Kidney (tissue), 14 donors: ENCODE measurements around the gene FAM89B. TPM values are rescaled to one million over a fixed set of nuclear protein-coding genes. Genes with fewer than 3 reads are reported as not detected.
A peak's percentile ranks its signal among the peaks of the same experiment; 100 is the strongest.

ENCODE experiments used
- DNase-seq, 5 donors: peaks; one replicate each; pipeline ENCODE4 v3.0.0-alpha.2; 2013 to 2020
- FAIRE-seq: peaks from 2 replicates; lab custom pipeline; 2012; peaks lifted over from hg19 to GRCh38; lab: Jason Lieb, UNC
- H3K27ac ChIP-seq, 2 donors: one replicate each; pipeline ENCODE4 v1.7.0; 2013; ENCODE audit warnings: low read depth in 2 of 2, low read length in 2 of 2, inconsistent platforms in 1 of 2
- H3K27me3 ChIP-seq: one replicate; pipeline ENCODE4 v1.7.1; 2013; ENCODE audit warnings: low read length, inconsistent platforms; ENCODE audit not compliant: control insufficient read depth, insufficient read depth
- H3K36me3 ChIP-seq, 3 donors: one replicate each; pipeline versions ENCODE4 v1.7.0 to v1.7.1; 2013; ENCODE audit warnings: low read length in 3 of 3, control low read depth in 1 of 3, inconsistent platforms in 1 of 3; ENCODE audit not compliant: insufficient read depth in 3 of 3, control insufficient read depth in 2 of 3
- H3K4me1 ChIP-seq, 3 donors: one replicate each; pipeline versions ENCODE4 v1.7.0 to v1.7.1; 2013; ENCODE audit warnings: low read length in 3 of 3, inconsistent platforms in 1 of 3, low read depth in 1 of 3; ENCODE audit not compliant: control insufficient read depth in 2 of 3, insufficient read depth in 2 of 3
- H3K4me3 ChIP-seq, 3 donors: one replicate each; pipeline versions ENCODE4 v1.7.0 to v1.8.1; 2013; ENCODE audit warnings: low read length in 3 of 3, control low read depth in 1 of 3, inconsistent platforms in 1 of 3
- H3K9ac ChIP-seq, 3 donors: one replicate each; pipeline versions ENCODE4 v1.7.0 to v1.7.1; 2013; ENCODE audit warnings: low read length in 3 of 3, control low read depth in 1 of 3, inconsistent platforms in 1 of 3
- H3K9me3 ChIP-seq, 3 donors: one replicate each; pipeline versions ENCODE4 v1.7.0 to v1.7.1; 2013; ENCODE audit warnings: low read length in 3 of 3, control low read depth in 1 of 3, inconsistent platforms in 1 of 3; ENCODE audit not compliant: control insufficient read depth in 2 of 3, insufficient read depth in 1 of 3
- intact Hi-C: fragments of 100-400 bp; cut with DNase I; formaldehyde crosslinking; loops from one replicate; pipeline ENCODE4 v1.11.1; 2022
- polyA plus RNA-seq: library from polyadenylated mRNA; stranded (reverse); fragments of 350-450 nt; fragmentation: Illumina TruSeq; extraction: RNeasy Lipid Tissue Mini Kit (QIAGEN cat#74804); gene quantifications from one replicate; pipeline ENCODE4 v1.2.3, GENCODE V29; 2014; ENCODE audit warnings: low read depth, low replicate concordance; ENCODE audit not compliant: insufficient read depth
- total RNA-seq: library from RNA; stranded (reverse); fragmentation: NEBNext Ultra II Directional; extraction: Animal tissue kit (Norgen Biotek cat#: 25700); gene quantifications from one replicate; pipeline ENCODE4 v1.2.1, GENCODE V29; 2021
- TF ChIP-seq, protein P1 (sequence below): IDR thresholded peaks from 3 replicates; pipeline ENCODE4 v1.5.1; 2012; ENCODE audit warnings: mild to moderate bottlenecking, moderate library complexity, borderline replicate concordance; ENCODE audit not compliant: insufficient read depth; ENCODE audit errors: extremely low read depth
- donor health status: control.
- donor health status: control.
- donor health status: control.
- donor health status: control.
- donor health status: control.
- donor health status: DM: yes; HTN: yes; CAD: no.
- donor health status: Normal renal cell carcinoma (clear cell type).

Gene FAM89B
- total and polyA plus RNA-seq, 2 donors from 2014 or later, result 33.5 to 36.7 TPM

DNA sequence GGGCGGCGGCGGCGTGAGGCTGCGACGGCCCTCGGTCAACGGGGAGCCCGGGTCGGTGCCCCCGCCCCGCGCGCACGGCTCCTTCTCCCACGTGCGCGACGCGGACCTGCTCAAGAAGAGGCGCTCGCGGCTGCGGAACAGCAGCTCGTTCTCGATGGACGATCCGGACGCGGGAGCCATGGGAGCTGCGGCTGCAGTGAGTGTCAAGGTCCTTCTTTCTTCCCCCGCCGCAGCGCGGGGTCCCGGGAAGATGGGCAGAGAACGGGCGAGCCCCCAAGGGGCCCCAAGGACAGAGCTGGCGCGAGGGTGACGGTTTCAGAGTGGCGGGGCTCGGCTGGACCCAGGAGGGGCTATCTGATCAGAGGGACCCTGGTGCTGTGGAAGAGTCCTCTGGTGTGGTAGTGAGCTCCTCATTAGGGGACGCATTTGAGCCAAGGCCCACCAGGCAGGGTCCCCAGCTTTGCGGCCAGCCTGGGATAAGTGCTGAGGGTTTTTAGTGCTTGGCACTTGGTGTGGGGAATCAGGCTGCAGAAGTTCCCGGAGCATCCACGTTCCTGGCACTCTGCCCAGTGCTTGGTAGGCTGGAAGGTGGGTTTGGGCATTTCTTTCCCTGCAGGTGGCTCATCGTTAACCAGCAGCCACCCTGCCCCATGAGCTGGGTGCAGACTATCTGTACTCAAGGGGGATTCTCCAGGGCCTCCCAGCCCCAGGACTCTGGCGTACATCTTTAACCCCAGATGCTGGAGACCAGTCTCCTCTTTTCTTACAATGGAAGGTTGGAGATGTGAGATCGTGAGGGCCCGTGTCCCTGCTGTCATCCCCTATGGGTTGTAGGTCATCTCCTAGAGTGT lies 13.3 kb downstream of the FAM89B start:
- TF ChIP-seq, protein P1, sequence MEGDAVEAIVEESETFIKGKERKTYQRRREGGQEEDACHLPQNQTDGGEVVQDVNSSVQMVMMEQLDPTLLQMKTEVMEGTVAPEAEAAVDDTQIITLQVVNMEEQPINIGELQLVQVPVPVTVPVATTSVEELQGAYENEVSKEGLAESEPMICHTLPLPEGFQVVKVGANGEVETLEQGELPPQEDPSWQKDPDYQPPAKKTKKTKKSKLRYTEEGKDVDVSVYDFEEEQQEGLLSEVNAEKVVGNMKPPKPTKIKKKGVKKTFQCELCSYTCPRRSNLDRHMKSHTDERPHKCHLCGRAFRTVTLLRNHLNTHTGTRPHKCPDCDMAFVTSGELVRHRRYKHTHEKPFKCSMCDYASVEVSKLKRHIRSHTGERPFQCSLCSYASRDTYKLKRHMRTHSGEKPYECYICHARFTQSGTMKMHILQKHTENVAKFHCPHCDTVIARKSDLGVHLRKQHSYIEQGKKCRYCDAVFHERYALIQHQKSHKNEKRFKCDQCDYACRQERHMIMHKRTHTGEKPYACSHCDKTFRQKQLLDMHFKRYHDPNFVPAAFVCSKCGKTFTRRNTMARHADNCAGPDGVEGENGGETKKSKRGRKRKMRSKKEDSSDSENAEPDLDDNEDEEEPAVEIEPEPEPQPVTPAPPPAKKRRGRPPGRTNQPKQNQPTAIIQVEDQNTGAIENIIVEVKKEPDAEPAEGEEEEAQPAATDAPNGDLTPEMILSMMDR, result no peak
- intact Hi-C loops, result no loop called here
- no peak for FAIRE-seq
- H3K9ac ChIP-seq, result no peak overlapping the region
- no peaks in the 10 kb centered on the region for H3K27me3 ChIP-seq
- H3K9me3 ChIP-seq, result no peaks in the 10 kb centered on the region
- DNase-seq, result peak in 1 of 5 donors; percentile 35
- H3K36me3 ChIP-seq, result peaks cover 0 to under 1% (median 0%) of the 10 kb centered on the region in 3 donors
- no peak overlapping the region for H3K27ac ChIP-seq
- H3K4me1 ChIP-seq, result peaks cover 0 to 9% (median 0%) of the 10 kb centered on the region in 3 donors
- no peak overlapping the region for H3K4me3 ChIP-seq

DNA sequence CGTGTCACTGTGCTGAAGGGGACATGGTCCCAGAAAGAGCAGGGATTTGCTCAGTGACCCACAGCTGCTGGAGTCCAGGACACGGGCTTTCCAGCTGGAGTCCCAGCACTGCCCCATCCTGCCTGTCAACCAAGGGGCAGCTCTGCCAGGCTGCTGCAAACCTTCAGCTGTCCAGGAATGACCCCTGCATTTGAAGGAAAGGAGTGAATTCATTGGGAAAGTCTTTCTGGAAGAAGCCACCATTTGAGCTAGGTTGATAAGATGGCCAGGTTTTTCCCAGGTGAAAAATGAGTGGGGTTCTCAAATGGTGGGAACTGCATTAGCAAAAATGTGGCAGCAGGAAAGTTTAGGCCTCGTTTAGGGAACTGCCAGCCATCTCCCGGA lies 13.9 kb downstream of the FAM89B start:
- H3K27me3 ChIP-seq, result no peaks in the 10 kb centered on the region
- H3K9me3 ChIP-seq, result no peaks in the 10 kb centered on the region
- TF ChIP-seq, protein P1, result no peak
- H3K4me3 ChIP-seq, result no peak overlapping the region
- DNase-seq (no peak), FAIRE-seq (no peak)
- H3K4me1 ChIP-seq, result peaks cover 0 to 9% (median 0%) of the 10 kb centered on the region in 3 donors
- intact Hi-C loops, result no loop called here
- no peak overlapping the region for H3K27ac ChIP-seq
- H3K36me3 ChIP-seq, result no peaks in the 10 kb centered on the region
- H3K9ac ChIP-seq, result no peak overlapping the region

DNA sequence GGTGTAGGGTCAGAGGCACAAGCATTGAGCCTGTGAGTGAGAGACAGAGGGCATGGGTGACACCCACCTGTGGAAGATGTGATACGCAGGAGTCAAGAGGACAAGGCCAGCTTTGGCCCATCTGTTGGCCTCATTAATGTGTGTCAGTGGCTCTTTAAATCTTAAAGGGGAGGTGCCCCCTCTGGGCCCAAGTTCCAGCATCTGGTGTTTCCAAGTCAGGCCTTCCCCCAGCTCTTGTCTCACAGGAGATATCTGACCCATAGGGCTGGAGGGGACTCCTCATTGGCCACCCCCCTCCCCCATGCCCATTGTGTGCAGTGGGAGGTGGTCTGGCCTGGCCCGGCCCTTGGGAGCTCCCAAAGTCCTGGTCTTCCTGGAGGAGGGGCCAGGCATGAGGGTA lies 14.3 kb downstream of the FAM89B start:
- H3K9ac ChIP-seq, result no peak overlapping the region
- H3K36me3 ChIP-seq, result no peaks in the 10 kb centered on the region
- no peak overlapping the region for H3K4me3 ChIP-seq
- H3K27me3 ChIP-seq, result no peaks in the 10 kb centered on the region
- H3K27ac ChIP-seq, result no peak overlapping the region
- no peak for FAIRE-seq
- H3K4me1 ChIP-seq, result peaks cover 0 to 9% (median 0%) of the 10 kb centered on the region in 3 donors
- peak in 2 of 5 donors; percentile 50 to 68 for DNase-seq
- TF ChIP-seq, protein P1, result no peak
- H3K9me3 ChIP-seq, result no peaks in the 10 kb centered on the region
- intact Hi-C loops, result no loop called here
